Pancreas (tissue), 10 donors: Measurements from ENCODE around the gene SERGEF. TPM values are rescaled to one million over a fixed set of nuclear protein-coding genes. Genes with fewer than 3 reads are reported as not detected.
A peak's percentile ranks its signal among the peaks of the same experiment; 100 is the strongest.

Experiments used
- ATAC-seq, 4 donors: fragments of 200-7000 bp; cut with Tn5 transposase; one replicate each; pipeline versions ENCODE4 v1.8.0 to v1.9.1; 2020; ENCODE audit warnings: mild to moderate bottlenecking in 4 of 4, moderate library complexity in 4 of 4
- DNase-seq, 6 donors: peaks; one replicate each; pipeline ENCODE4 v3.0.0-alpha.2; 2020
- FAIRE-seq: peaks from 2 replicates; lab custom pipeline; 2012; peaks lifted over from hg19 to GRCh38; lab: Jason Lieb, UNC
- H3K27ac ChIP-seq, 4 donors: fragments of 200-600 bp; sonication (generic); 1 replicate in 3 of 4; 2 replicates in 1 of 4; pipeline versions ENCODE4 v1.5.0 to v1.8.0; 2020
- H3K27me3 ChIP-seq, 4 donors: fragments of 200-600 bp; one replicate each; pipeline ENCODE4 v1.8.0; 2021
- H3K36me3 ChIP-seq, 3 donors: fragments of 200-600 bp; sonication (generic) in 1 of 3; one replicate each; pipeline versions ENCODE4 v1.5.0 to v1.8.0; 2020 to 2021
- H3K4me1 ChIP-seq, 3 donors: fragments of 200-600 bp; one replicate each; pipeline ENCODE4 v1.8.0; 2021
- H3K4me3 ChIP-seq, 4 donors: fragments of 200-600 bp; sonication (generic) in 2 of 4; one replicate each; pipeline versions ENCODE4 v1.5.0 to v1.8.0; 2020 to 2021
- H3K9me3 ChIP-seq, 4 donors: fragments of 200-600 bp; one replicate each; pipeline ENCODE4 v1.8.0; 2021
- WGBS, 2 donors: extraction: QIAGEN DNeasy Blood & Tissue Kit; methylation state at CpG; one replicate each; pipeline ENCODE4 v1.1.7; 2013; 5-methylcytosine and 5-hydroxymethylcytosine counted together
- intact Hi-C, 3 donors: fragments of 100-400 bp; cut with DNase I; formaldehyde crosslinking; loops; one replicate each; pipeline versions ENCODE4 v1.11.1 to v1.14.2; 2022
- polyA plus RNA-seq, 2 donors: library from polyadenylated mRNA; stranded (reverse); fragments of 200-250 nt; gene quantifications; one replicate each; pipeline ENCODE4 v1.2.3, GENCODE V29; 2013
- total RNA-seq, 6 donors: library from RNA; stranded (reverse); fragmentation: NEBNext Ultra II Directional in 4 of 6; extraction: Animal tissue kit (Norgen Biotek cat#: 25700) in 4 of 6; gene quantifications; one replicate each; pipeline versions ENCODE4 v1.2.1 to v1.2.4, GENCODE V29; 2021 to 2023
- TF ChIP-seq, protein P1 (sequence below), 4 donors: fragments of 200-600 bp; sonication (generic) in 3 of 4; IDR thresholded peaks; one replicate each; pipeline versions ENCODE4 v1.5.0 to v1.8.0; 2021; ENCODE audit warnings: antibody characterized with exemption in 4 of 4
- donor health status: healthy with polysubstance abuse.
- donor health status: DM: no; HTN: no; CAD: no; lungs with moderate emphysema.
- donor health status: DM: no; HTN: no; CAD: no.
- donor health status: control.
- donor health status: control.
- donor health status: Bipolar disorder and iron deficiency.
- donor health status: DM: yes; HTN: yes; CAD: no.
- donor health status: DM: no; HTN: no; CAD: no.
- donor health status: DM: no; HTN: no; CAD: no.
- donor health status: DM: yes; HTN: yes; CAD: no.

SERGEF gene
- total and polyA plus RNA-seq, 8 donors: 17.8 to 101 (median 24.5) TPM

DNA sequence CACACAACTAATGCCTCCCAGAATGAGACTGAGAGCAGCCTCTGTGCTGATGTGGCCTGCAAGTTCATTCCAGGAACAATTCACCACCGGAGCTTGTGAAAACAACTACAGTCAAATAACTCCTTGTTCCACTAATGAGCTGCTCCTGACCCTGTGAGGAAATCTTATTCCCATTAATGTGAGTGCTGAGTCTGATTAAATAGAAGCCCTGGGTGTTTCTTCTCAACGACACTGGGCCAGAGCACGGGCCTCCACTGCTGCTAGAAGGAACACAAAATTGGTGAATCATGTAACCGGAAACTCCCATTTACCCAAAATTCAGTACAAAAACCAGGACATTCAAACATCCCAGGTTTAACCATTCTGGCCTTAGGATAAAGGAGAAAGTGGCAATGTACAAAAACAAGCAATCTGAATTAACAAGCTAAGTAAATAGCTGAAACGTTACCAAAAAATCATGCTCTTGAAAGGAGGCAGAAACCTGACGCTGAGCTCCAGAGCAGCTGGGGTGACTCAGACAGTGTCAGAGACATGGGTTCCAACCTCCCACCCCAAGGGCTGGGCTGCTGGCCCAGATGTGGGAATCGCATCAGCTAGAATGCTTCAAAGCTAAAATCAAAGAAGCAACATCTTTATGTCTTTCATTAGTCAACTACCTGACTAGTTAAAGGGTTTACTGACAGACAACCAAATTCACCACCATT is 26.7 kb downstream of the SERGEF start:
- ATAC-seq (peak in 3 of 4 donors; percentile 50 to 65 (median 57)), FAIRE-seq (no peak), DNase-seq (no peak)
- WGBS, 2 donors: 54 to 55% methylated on average over 7 of the region's 7 CpGs
- H3K27ac ChIP-seq: peak overlapping the region in 2 of 4 donors; percentile 24 to 60
- intact Hi-C loops: no loop called here
- peaks cover 0 to 11% (median 0%) of the 10 kb centered on the region in 3 donors for H3K36me3 ChIP-seq
- TF ChIP-seq, protein P1, sequence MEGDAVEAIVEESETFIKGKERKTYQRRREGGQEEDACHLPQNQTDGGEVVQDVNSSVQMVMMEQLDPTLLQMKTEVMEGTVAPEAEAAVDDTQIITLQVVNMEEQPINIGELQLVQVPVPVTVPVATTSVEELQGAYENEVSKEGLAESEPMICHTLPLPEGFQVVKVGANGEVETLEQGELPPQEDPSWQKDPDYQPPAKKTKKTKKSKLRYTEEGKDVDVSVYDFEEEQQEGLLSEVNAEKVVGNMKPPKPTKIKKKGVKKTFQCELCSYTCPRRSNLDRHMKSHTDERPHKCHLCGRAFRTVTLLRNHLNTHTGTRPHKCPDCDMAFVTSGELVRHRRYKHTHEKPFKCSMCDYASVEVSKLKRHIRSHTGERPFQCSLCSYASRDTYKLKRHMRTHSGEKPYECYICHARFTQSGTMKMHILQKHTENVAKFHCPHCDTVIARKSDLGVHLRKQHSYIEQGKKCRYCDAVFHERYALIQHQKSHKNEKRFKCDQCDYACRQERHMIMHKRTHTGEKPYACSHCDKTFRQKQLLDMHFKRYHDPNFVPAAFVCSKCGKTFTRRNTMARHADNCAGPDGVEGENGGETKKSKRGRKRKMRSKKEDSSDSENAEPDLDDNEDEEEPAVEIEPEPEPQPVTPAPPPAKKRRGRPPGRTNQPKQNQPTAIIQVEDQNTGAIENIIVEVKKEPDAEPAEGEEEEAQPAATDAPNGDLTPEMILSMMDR (IDR thresholded peaks at IDR 0.05): no peak
- no peaks in the 10 kb centered on the region for H3K9me3 ChIP-seq
- no peak overlapping the region for H3K4me3 ChIP-seq
- H3K27me3 ChIP-seq: no peaks in the 10 kb centered on the region
- H3K4me1 ChIP-seq: peaks cover 0 to 8% (median 8%) of the 10 kb centered on the region in 3 donors

DNA sequence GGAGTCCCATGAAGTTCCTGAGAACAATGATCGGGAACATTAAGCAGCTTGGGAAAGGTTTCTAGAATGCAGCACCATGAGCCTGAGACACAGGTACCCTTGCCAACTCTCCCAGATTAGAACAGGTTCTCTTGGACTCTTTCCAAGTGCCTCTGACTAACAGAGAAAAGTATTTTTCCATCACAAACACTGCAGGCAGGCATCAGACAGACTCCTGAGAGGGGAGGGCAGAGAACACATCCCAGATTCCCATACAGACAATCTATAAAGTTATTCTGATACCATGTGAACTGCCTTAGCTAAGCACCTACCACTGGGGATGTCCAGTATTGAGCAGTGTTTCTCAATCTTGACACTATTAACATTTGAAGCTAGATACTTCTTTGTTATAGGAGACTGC is 27.3 kb downstream of the SERGEF start:
- H3K4me3 ChIP-seq: no peak overlapping the region
- peaks cover 0 to 11% (median 0%) of the 10 kb centered on the region in 3 donors for H3K36me3 ChIP-seq
- no peak for FAIRE-seq
- peak in 3 of 6 donors; percentile 20 to 42 (median 40) for DNase-seq
- intact Hi-C loops: no loop called here
- ATAC-seq: peak; percentile 85 to 91 (median 89)
- 11 to 18% methylated on average over 1 of the region's 1 CpG for WGBS, 2 donors
- peak overlapping the region in 2 of 4 donors; percentile 36 to 60 for H3K27ac ChIP-seq
- H3K27me3 ChIP-seq: no peaks in the 10 kb centered on the region
- H3K9me3 ChIP-seq: no peaks in the 10 kb centered on the region
- H3K4me1 ChIP-seq: peaks cover 0 to 8% (median 8%) of the 10 kb centered on the region in 3 donors
- TF ChIP-seq, protein P1 (IDR thresholded peaks at IDR 0.05): no peak

DNA sequence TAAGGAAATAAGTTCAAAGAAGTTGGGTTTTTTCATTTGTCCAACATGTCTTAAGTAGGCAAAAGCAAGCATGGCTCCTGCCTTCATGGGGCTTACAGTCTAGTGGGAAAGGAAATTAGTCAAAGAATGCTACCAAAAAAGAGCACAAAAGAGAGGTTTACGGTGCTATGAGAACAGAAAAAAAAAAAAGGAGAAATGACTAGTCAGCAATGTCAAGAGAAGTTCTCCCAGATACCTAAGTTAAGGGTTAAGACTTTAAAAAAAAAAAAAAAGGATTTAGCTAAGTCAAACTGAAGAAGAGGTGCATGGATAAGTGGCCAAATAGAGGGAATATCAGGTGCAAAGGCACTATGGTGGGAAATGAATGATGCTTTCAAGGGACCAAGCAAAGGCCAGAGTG is 29.3 kb downstream of the SERGEF start:
- TF ChIP-seq, protein P1 (IDR thresholded peaks at IDR 0.05): no peak
- H3K36me3 ChIP-seq: peaks cover 0 to 11% (median 0%) of the 10 kb centered on the region in 3 donors
- intact Hi-C loops: no loop called here
- 91 to 100% methylated on average over 1 of the region's 1 CpG for WGBS, 2 donors
- FAIRE-seq (no peak), ATAC-seq (no peak), DNase-seq (no peak)
- peaks cover 0 to 8% (median 8%) of the 10 kb centered on the region in 3 donors for H3K4me1 ChIP-seq
- no peaks in the 10 kb centered on the region for H3K9me3 ChIP-seq
- no peak overlapping the region for H3K4me3 ChIP-seq
- no peaks in the 10 kb centered on the region for H3K27me3 ChIP-seq
- no peak overlapping the region for H3K27ac ChIP-seq

DNA sequence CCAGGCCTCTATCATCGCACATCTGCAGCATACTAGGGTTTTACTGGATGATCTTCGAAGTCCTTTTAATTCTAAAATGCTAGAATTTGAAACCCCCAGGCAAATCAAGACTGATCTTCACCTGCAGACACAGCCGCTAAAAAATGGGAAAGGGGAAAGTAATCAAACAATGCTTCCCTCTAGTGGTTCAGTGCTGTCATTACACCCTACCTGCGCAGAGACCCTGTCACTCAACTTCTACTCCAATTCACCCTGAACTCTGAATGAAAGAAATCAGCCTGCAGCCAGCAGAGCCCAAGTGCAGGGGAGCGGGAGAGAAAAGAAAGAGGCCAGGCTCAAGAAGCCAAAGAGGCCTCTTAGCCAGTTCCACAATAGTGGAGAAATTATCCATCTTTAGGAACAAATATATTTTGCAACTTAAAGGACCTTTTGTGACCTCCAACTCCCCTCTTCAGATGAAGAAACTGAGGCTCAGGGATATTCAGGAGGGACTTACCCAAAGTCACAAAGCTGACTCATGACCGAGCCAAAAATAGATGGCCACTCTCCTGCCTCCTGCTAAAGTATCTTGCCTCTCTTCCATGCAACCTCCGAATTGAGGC is 33.0 kb downstream of the SERGEF start:
- ATAC-seq: peak; percentile 60 to 95 (median 85)
- H3K27me3 ChIP-seq: no peaks in the 10 kb centered on the region
- no peak overlapping the region for H3K27ac ChIP-seq
- 28 to 32% methylated on average over 7 of the region's 7 CpGs for WGBS, 2 donors
- H3K9me3 ChIP-seq: no peaks in the 10 kb centered on the region
- intact Hi-C loops: loop anchor here (10.0 kb wide), 3 partner anchors 215 to 385 kb away; no protein-coding TSS in a partner anchor
- H3K4me1 ChIP-seq: no peaks in the 10 kb centered on the region
- peak in 1 of 6 donors; percentile 37 for DNase-seq
- TF ChIP-seq, protein P1 (IDR thresholded peaks at IDR 0.05): peak; percentile 88 to 95 (median 93)
- H3K4me3 ChIP-seq: no peak overlapping the region
- FAIRE-seq: no peak
- H3K36me3 ChIP-seq: no peaks in the 10 kb centered on the region
